Esophagus squamous epithelium (tissue), 5 donors: Measurements from ENCODE around the gene MAD1L1. TPM values are rescaled to one million over a fixed set of nuclear protein-coding genes. Genes with fewer than 3 reads are reported as not detected.

Experiments used
- DNase-seq: peaks from one replicate; lab custom pipeline; 2025; lab: John Stamatoyannopoulos, UW
- H3K27ac ChIP-seq, 4 donors: fragments of 200-600 bp; sonication (generic); one replicate each; pipeline ENCODE4 v1.5.1; 2016 to 2019; ENCODE audit warnings: mild to moderate bottlenecking in 1 of 4
- H3K27me3 ChIP-seq, 4 donors: fragments of 200-600 bp; sonication (generic); 1 replicate in 3 of 4; 2 replicates in 1 of 4; pipeline versions ENCODE4 v1.5.1 to v1.6.0; 2017 to 2021; ENCODE audit warnings: antibody characterized with exemption in 1 of 4
- H3K36me3 ChIP-seq, 3 donors: fragments of 200-600 bp; sonication (generic); one replicate each; pipeline ENCODE4 v1.5.1; 2016 to 2019
- H3K4me1 ChIP-seq, 3 donors: fragments of 200-600 bp; sonication (generic); one replicate each; pipeline ENCODE4 v1.5.1; 2017 to 2019
- H3K4me3 ChIP-seq, 4 donors: fragments of 200-600 bp; sonication (generic); 1 replicate in 3 of 4; 2 replicates in 1 of 4; pipeline ENCODE4 v1.5.1; 2016 to 2019; ENCODE audit warnings: mild to moderate bottlenecking in 2 of 4, moderate library complexity in 1 of 4
- H3K9me3 ChIP-seq, 3 donors: fragments of 200-600 bp; sonication (generic); one replicate each; pipeline ENCODE4 v1.5.1; 2016 to 2019
- POLR2A ChIP-seq, 4 donors: fragments of 450-650 bp; IDR thresholded peaks; one replicate each; pipeline ENCODE4 v1.6.1; 2017; ENCODE audit warnings: antibody characterized with exemption in 4 of 4, mild to moderate bottlenecking in 4 of 4, moderate library complexity in 3 of 4
- WGBS, 2 donors: methylation state at CpG; one replicate each; pipeline ENCODE4 v1.1.5; 2018; 5-methylcytosine and 5-hydroxymethylcytosine counted together
- intact Hi-C: fragments of 100-400 bp; cut with DNase I; formaldehyde crosslinking; loops from one replicate; pipeline ENCODE4 v1.15.0; 2022
- total RNA-seq, 4 donors: library from RNA; depleted of rRNA; stranded (reverse); fragments of >200 nt; gene quantifications; one replicate each; pipeline ENCODE4 v1.1.0, GENCODE V29; 2016
- TF ChIP-seq, protein P1 (sequence below), 6 experiments: fragments of 450-650 bp in 4 of 6; fragments of 200-600 bp in 2 of 6; sonication (generic) in 2 of 6; IDR thresholded peaks; one replicate each; pipeline ENCODE4 v1.5.1; 2016 to 2019; ENCODE audit warnings: antibody characterized with exemption in 6 of 6, mild to moderate bottlenecking in 4 of 6, moderate library complexity in 4 of 6
- donor health status: DM: yes; HTN: yes; CAD: no.

MAD1L1 gene
- total RNA-seq, 4 donors from 2014 or later, result 16.6 to 40.4 (median 30.2) TPM

DNA sequence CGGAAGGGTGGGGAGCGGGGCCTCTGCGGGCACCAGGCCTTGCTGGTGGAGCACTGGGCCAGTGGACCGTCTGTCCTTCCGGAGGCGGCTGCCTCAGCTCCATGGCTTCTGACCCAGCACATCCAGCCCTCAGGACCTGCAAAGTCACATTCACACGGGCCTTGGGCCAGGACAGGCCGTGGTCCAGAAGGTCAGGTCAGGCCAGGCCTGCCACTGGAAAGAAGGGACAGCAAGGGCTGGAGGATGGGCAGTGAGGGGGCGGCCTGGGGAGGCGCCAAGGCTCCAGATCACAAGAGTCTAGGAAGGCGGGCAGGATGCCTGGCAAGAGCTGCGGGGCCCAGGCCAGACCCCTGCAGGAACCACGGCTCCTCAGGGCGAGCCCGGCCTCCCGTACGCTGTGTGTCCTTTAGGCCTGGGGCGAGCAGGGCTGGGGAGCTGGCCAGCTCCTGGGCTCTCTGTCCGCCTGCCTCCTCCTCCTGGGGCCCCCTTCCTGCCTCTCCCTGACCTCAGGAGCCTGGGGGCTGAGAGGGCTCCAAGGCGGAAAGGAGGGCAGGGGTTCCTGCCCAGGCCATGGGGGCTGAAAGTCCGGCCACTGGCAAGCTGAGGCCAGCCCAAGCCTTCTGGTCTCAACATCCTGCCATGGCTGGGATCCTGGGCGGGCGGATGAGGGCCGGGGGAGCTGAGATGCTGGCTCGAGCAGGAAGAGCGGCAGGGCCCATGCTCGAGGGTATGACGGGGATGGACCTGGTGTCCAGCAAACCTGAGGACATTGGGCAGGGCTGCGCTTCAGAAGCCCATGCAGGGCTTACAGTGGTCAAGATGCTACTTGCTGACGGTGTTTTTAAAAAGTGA, 336.9 kb downstream of the MAD1L1 start:
- H3K27ac ChIP-seq, result no peak overlapping the region
- no peak overlapping the region for H3K4me3 ChIP-seq

DNA sequence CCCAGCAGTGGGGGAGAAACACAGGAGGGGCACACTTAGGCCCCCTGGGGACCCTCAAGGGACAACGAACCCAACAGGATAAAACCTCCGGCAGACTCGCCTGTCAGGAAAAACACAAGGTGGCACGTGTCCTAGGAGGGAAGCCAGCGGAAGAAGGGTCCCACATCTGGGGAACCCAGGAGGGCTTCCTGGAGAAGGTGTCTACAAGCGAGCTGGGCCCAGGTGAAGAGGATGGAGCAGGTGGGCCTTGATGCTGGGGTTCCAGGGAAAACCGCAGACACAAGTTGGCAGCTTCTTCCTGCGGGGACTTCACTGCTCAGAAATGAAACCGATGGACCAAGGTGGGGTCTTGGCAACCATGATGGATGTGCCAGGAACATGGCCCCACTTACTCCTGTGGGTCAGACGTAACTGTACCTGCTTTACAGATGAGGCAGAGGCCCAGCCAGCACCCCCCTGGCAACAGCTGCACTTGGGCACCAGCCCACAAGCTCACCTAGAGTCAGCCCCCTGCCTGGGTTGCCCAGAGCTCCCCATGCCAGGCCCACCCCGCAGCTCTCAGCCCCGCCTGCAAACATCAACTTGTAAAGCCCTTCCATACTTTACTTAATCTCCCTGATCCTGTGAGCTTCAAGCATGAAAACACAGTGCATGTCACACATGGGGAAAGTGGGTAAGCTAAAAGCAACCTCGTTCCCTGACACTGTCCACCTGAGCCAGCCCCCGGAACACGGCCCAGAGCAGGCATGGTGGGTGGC, 337.7 kb downstream of the MAD1L1 start:
- H3K27ac ChIP-seq, result no peak overlapping the region
- H3K9me3 ChIP-seq, result no peaks in the 10 kb centered on the region
- no peaks in the 10 kb centered on the region for H3K27me3 ChIP-seq
- intact Hi-C loops, result no loop called here
- no peak for DNase-seq
- TF ChIP-seq, protein P1, sequence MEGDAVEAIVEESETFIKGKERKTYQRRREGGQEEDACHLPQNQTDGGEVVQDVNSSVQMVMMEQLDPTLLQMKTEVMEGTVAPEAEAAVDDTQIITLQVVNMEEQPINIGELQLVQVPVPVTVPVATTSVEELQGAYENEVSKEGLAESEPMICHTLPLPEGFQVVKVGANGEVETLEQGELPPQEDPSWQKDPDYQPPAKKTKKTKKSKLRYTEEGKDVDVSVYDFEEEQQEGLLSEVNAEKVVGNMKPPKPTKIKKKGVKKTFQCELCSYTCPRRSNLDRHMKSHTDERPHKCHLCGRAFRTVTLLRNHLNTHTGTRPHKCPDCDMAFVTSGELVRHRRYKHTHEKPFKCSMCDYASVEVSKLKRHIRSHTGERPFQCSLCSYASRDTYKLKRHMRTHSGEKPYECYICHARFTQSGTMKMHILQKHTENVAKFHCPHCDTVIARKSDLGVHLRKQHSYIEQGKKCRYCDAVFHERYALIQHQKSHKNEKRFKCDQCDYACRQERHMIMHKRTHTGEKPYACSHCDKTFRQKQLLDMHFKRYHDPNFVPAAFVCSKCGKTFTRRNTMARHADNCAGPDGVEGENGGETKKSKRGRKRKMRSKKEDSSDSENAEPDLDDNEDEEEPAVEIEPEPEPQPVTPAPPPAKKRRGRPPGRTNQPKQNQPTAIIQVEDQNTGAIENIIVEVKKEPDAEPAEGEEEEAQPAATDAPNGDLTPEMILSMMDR (IDR thresholded peaks at IDR 0.05), result no peak
- TF ChIP-seq POLR2A (IDR thresholded peaks at IDR 0.05), result no peak
- no peak overlapping the region for H3K4me3 ChIP-seq
- WGBS, 2 donors, result 93 to 96% methylated on average over 9 to 11 of the region's 15 CpGs
- H3K4me1 ChIP-seq, result peaks cover 0 to 17% (median 0%) of the 10 kb centered on the region in 3 donors
- peaks cover 0 to 23% (median 0%) of the 10 kb centered on the region in 3 donors for H3K36me3 ChIP-seq

More for the DNA sequence above, 336.9 kb downstream of the MAD1L1 start:
- DNase-seq, result no peak
- Histone ChIP-seq H3K9me3 (no peaks in the 10 kb centered on the region), H3K27me3 (no peaks in the 10 kb centered on the region), H3K36me3 (peaks cover 0 to 23% (median 0%) of the 10 kb centered on the region in 3 donors), H3K4me1 (peaks cover 0 to 17% (median 0%) of the 10 kb centered on the region in 3 donors)
- intact Hi-C loops, result no loop called here
- TF ChIP-seq POLR2A (IDR thresholded peaks at IDR 0.05), result no peak
- TF ChIP-seq, protein P1 (IDR thresholded peaks at IDR 0.05), result no peak
- WGBS, 2 donors, result 93 to 97% methylated on average over 8 to 10 of the region's 30 CpGs

DNA sequence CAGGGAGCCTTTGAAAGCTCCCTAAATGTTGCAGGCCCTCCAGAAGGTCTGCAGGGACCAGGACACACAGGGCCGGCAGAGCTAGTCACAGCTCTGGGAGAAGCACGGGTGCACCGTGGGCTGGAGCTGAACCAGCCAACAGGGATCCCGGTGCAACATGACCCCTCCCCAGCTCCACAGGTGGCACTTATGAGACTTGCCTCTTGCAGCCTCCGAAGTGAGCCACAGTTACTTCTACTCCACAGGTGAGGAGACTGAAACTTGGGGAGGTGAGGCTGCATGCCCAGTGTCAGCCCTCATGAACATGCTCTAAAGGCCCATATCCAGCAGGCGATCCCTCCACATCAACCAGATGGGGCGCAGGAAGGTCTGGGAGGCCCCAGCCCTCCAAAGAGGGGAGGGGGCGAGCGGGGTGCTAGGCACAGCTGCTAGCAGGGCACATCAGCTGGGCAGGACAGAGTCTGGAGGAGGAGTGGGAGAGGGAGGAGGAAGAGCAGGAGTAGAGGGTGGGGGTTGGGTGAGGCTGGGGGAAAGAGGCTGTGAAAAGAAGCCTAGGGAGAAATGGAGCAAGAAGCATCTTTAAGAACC, 338.3 kb downstream of the MAD1L1 start:
- H3K4me3 ChIP-seq, result no peak overlapping the region
- no peak overlapping the region for H3K27ac ChIP-seq
- intact Hi-C loops, result no loop called here
- H3K27me3 ChIP-seq, result no peaks in the 10 kb centered on the region
- no peaks in the 10 kb centered on the region for H3K9me3 ChIP-seq
- peaks cover 0 to 23% (median 0%) of the 10 kb centered on the region in 3 donors for H3K36me3 ChIP-seq
- no peak for DNase-seq
- peaks cover 0 to 10% (median 0%) of the 10 kb centered on the region in 3 donors for H3K4me1 ChIP-seq
- WGBS, 2 donors, result 93 to 98% methylated on average over 4 of the region's 9 CpGs
- no peak for TF ChIP-seq POLR2A (IDR thresholded peaks at IDR 0.05)
- TF ChIP-seq, protein P1 (IDR thresholded peaks at IDR 0.05), result no peak

DNA sequence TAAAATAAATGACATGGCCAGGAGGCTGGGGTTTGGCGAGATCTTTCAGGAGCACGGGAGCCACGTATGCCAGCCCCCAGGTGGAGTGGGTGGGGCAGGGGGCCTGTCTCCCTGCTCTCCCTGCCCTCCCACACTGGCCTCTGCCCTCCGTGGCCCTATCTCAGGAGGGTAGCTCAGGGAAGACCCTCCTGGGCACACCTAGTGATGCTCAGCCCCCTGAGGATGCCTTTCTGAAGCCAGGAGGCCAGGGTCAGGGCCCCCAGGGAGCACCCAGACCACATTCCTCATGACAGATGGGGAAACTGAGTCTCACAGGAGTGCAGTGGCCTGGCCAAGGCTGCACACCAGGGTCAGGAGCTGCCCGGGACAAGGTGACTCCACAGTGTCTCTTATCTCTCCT, 339.3 kb downstream of the MAD1L1 start:
- Histone ChIP-seq H3K36me3 (peaks cover 0 to 30% (median 0%) of the 10 kb centered on the region in 3 donors), H3K27ac (no peak overlapping the region), H3K4me3 (no peak overlapping the region), H3K27me3 (no peaks in the 10 kb centered on the region), H3K9me3 (no peaks in the 10 kb centered on the region), H3K4me1 (peaks cover 0 to 9% (median 0%) of the 10 kb centered on the region in 3 donors)
- TF ChIP-seq, protein P1 (IDR thresholded peaks at IDR 0.05), result no peak
- no peak for TF ChIP-seq POLR2A (IDR thresholded peaks at IDR 0.05)
- DNase-seq, result no peak
- 91% methylated on average over 4 of the region's 5 CpGs; no CpG with 5 or more reads in 1 of the 2 donors for WGBS, 2 donors
- intact Hi-C loops, result no loop called here
